Heart right ventricle (tissue), 16 donors: ENCODE measurements around the gene RNF115. TPM values are rescaled to one million over a fixed set of nuclear protein-coding genes. Genes with fewer than 3 reads are reported as not detected.

Experiments
- ATAC-seq, 8 donors: fragments of 200-7000 bp; cut with Tn5 transposase; one replicate each; pipeline ENCODE4 v1.9.1; 2020; ENCODE audit warnings: mild to moderate bottlenecking in 8 of 8, moderate library complexity in 8 of 8, moderate number of reproducible peaks in 1 of 8
- DNase-seq, 2 donors: peaks; one replicate each; pipeline ENCODE4 v3.0.0-alpha.2; 2020
- H3K27ac ChIP-seq, 10 donors: fragments of 200-600 bp; sonication (generic) in 2 of 10; one replicate each; pipeline versions ENCODE4 v1.5.0 to v1.8.0; 2020 to 2022; ENCODE audit warnings: mild to moderate bottlenecking in 3 of 10
- H3K27me3 ChIP-seq, 7 donors: fragments of 200-600 bp; one replicate each; pipeline ENCODE4 v1.8.0; 2021 to 2022; ENCODE audit warnings: mild to moderate bottlenecking in 2 of 7
- H3K36me3 ChIP-seq, 9 donors: fragments of 200-600 bp; sonication (generic) in 1 of 9; one replicate each; pipeline versions ENCODE4 v1.5.0 to v1.8.0; 2020 to 2022; ENCODE audit warnings: mild to moderate bottlenecking in 2 of 9
- H3K4me1 ChIP-seq, 9 donors: fragments of 200-600 bp; sonication (generic) in 1 of 9; one replicate each; pipeline versions ENCODE4 v1.5.0 to v1.8.0; 2020 to 2022; ENCODE audit warnings: mild to moderate bottlenecking in 4 of 9
- H3K4me3 ChIP-seq, 10 donors: fragments of 200-600 bp; sonication (generic) in 2 of 10; one replicate each; pipeline versions ENCODE4 v1.5.0 to v1.8.0; 2020 to 2022; ENCODE audit warnings: mild to moderate bottlenecking in 7 of 10, moderate library complexity in 2 of 10
- H3K9me3 ChIP-seq, 11 donors: fragments of 200-600 bp in 10 of 11; sonication (generic) in 2 of 11; one replicate each; pipeline versions ENCODE4 v1.5.0 to v1.8.0; 2013 to 2022; ENCODE audit warnings: mild to moderate bottlenecking in 2 of 11, control low read depth in 1 of 11, moderate library complexity in 1 of 11
- WGBS, 2 donors: extraction: QIAGEN DNeasy Blood & Tissue Kit; methylation state at CpG; one replicate each; pipeline ENCODE4 v1.1.7; 2013; ENCODE audit warnings: inconsistent platforms in 1 of 2; 5-methylcytosine and 5-hydroxymethylcytosine counted together
- intact Hi-C, 10 donors: fragments of 100-400 bp; cut with DNase I; formaldehyde crosslinking; loops; one replicate each; pipeline versions ENCODE4 v1.11.1 to v1.14.2; 2022
- long read RNA-seq, 3 donors: library from polyadenylated mRNA; unstranded; transcript quantifications; one replicate each; pipeline ENCODE4 v2.0.0, GENCODE V29; 2020 to 2021
- polyA plus RNA-seq, 2 donors: library from polyadenylated mRNA; stranded (reverse); fragments of 200-250 nt; gene quantifications; one replicate each; pipeline ENCODE4 v1.2.3, GENCODE V29; 2013
- total RNA-seq, 10 donors: library from RNA; stranded (reverse); fragmentation: NEBNext Ultra II Directional in 3 of 10; extraction: Animal tissue kit (Norgen Biotek cat#: 25700) in 3 of 10; gene quantifications; one replicate each; pipeline versions ENCODE4 v1.2.1 to v1.2.4, GENCODE V29; 2021 to 2023
- TF ChIP-seq, protein P1 (sequence below), 9 donors: fragments of 200-600 bp; sonication (generic) in 2 of 9; IDR thresholded peaks; one replicate each; pipeline versions ENCODE4 v1.5.0 to v1.8.0; 2021 to 2022; ENCODE audit warnings: antibody characterized with exemption in 9 of 9, mild to moderate bottlenecking in 5 of 9, moderate library complexity in 1 of 9
- donor health status: Arrhythmogenic right ventricular cardiomyopathy.
- donor health status: ischemic (EF 13 %, LVEDD 7.1; RV severe dilation, severe dysfunction).
- donor health status: healthy with polysubstance abuse.
- donor health status: DM: no; HTN: yes; CAD: no.
- donor health status: DM: no; HTN: no; CAD: no.
- donor health status: ischemic (EF 25% LVEDD 6.9; RV normal size, moderate dysfunction).
- donor health status: ischemic (EF 25% LVEDD 5.7; RV mildly dilated, moderate dysfunction).
- donor health status: healthy.
- donor health status: DM: yes; HTN: yes; CAD: no.
- donor health status: Ischemic cardiomyopathy.
- donor health status: ischemic (EF 35%, LVEDD 5.7; RV mildly dilated, moderate dysfunction).
- donor health status: nonischemic (EF 11% LVEDD 7.7; RV severe dilation, severe dysfunction).
- donor health status: DM: yes; HTN: yes; CAD: no.
- donor health status: PGD.
- donor health status: ischemic (EF 29% LVEDD 5.4; RV normal size, mild dysfunction).
- donor health status: nonischemic (EF 23%, LVEDD 6.1; RV moderate dilation, normal function).

The RNF115 gene
- total RNA-seq = 10 to 100 TPM; 39.2 to 99.0 (median 56.3) TPM
- 10 to 100 TPM; 12.8 to 25.2 TPM for polyA plus RNA-seq
- long read RNA-seq, donor 1, full-length matches to known transcripts = 17 of 56 reads
- long read RNA-seq, donor 1, partial matches to known transcripts = 6 of 56 reads
- long read RNA-seq, donor 1, other reads (novel, unspliced or antisense) = 33 of 56 reads
- long read RNA-seq, donor 2, full-length matches to known transcripts = 10 of 78 reads
- long read RNA-seq, donor 2, partial matches to known transcripts = 18 of 78 reads
- long read RNA-seq, donor 2, other reads (novel, unspliced or antisense) = 50 of 78 reads
- long read RNA-seq, donor 3, full-length matches to known transcripts = 10 of 122 reads
- long read RNA-seq, donor 3, partial matches to known transcripts = 39 of 122 reads
- long read RNA-seq, donor 3, other reads (novel, unspliced or antisense) = 73 of 122 reads

- Histone ChIP-seq H3K4me1 (peaks cover 7 to 23% (median 16%) of the 10 kb centered on the region in 9 donors), H3K9me3 (no peaks in the 10 kb centered on the region), H3K4me3 (peak within 1 kb of the TSS; percentile 68 to 88 (median 76)), H3K27ac (peak within 1 kb of the TSS; percentile 91 to 97 (median 94)), H3K27me3 (no peaks in the 10 kb centered on the region), H3K36me3 (peaks cover 0 to 35% (median 24%) of the 10 kb centered on the region in 9 donors)
- intact Hi-C loops = loop anchor here in 1 of 10 donors (2.0 kb wide), 1 partner anchor 35 kb away; the partner anchor contains the start of gene PIAS3
- DNase-seq = peak; percentile 90 to 93
- ATAC-seq = peak; percentile 96 to 98 (median 96)
- WGBS, 2 donors = 0 to 2% methylated on average over 86 to 89 of the region's 89 CpGs
- TF ChIP-seq, protein P1, sequence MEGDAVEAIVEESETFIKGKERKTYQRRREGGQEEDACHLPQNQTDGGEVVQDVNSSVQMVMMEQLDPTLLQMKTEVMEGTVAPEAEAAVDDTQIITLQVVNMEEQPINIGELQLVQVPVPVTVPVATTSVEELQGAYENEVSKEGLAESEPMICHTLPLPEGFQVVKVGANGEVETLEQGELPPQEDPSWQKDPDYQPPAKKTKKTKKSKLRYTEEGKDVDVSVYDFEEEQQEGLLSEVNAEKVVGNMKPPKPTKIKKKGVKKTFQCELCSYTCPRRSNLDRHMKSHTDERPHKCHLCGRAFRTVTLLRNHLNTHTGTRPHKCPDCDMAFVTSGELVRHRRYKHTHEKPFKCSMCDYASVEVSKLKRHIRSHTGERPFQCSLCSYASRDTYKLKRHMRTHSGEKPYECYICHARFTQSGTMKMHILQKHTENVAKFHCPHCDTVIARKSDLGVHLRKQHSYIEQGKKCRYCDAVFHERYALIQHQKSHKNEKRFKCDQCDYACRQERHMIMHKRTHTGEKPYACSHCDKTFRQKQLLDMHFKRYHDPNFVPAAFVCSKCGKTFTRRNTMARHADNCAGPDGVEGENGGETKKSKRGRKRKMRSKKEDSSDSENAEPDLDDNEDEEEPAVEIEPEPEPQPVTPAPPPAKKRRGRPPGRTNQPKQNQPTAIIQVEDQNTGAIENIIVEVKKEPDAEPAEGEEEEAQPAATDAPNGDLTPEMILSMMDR (IDR thresholded peaks at IDR 0.05) = no peak
These were observed at the start of gene RNF115, which contains the start of gene POLR3C for GRCh38 chr1:145823565-145824498. Gene RNF115, minus strand, starts transcription at chr1:145824095. Its CDS starts 222 bp downstream, at chr1:145823873. Gene POLR3C, plus strand, starts transcription at chr1:145824200. Its CDS starts 1,577 bp downstream, at chr1:145825777.

GRCh38 chr1:145871994-145872924 is 48.4 kb upstream of the RNF115 start:
- ATAC-seq (peak; percentile 74 to 84 (median 79)), DNase-seq (peak; percentile 17 to 64)
- H3K9me3 ChIP-seq = no peaks in the 10 kb centered on the region
- intact Hi-C loops = no loop called here
- peak overlapping the region in 9 of 10 donors; percentile 23 to 60 (median 53) for H3K4me3 ChIP-seq
- no peaks in the 10 kb centered on the region for H3K27me3 ChIP-seq
- peaks cover 0 to 21% (median 9%) of the 10 kb centered on the region in 9 donors for H3K4me1 ChIP-seq
- H3K36me3 ChIP-seq = peaks cover 0 to 7% (median 0%) of the 10 kb centered on the region in 9 donors
- WGBS, 2 donors = 27 to 30% methylated on average over 47 of the region's 47 CpGs
- peak overlapping the region in 9 of 10 donors; percentile 61 to 84 (median 76) for H3K27ac ChIP-seq
- TF ChIP-seq, protein P1 (IDR thresholded peaks at IDR 0.05) = no peak

- H3K36me3 ChIP-seq = peaks cover 0 to 8% (median 0%) of the 10 kb centered on the region in 9 donors
- H3K27me3 ChIP-seq = no peaks in the 10 kb centered on the region
- no peak overlapping the region for H3K4me3 ChIP-seq
- no peaks in the 10 kb centered on the region for H3K9me3 ChIP-seq
- no peak overlapping the region for H3K27ac ChIP-seq
- TF ChIP-seq, protein P1 (IDR thresholded peaks at IDR 0.05) = no peak
- DNase-seq = no peak
- intact Hi-C loops = no loop called here
- WGBS, 2 donors = 77 to 80% methylated on average over 4 of the region's 4 CpGs
- ATAC-seq = no peak
- H3K4me1 ChIP-seq = peaks cover 0 to 21% (median 9%) of the 10 kb centered on the region in 9 donors
These were observed 44.3 kb upstream of the RNF115 start for GRCh38 chr1:145868232-145868631.
